GM12878 (cell line): Measurements from ENCODE around the gene SCAMP4.

Experiments
- IRF3 ChIP-seq: fragments of 450-650 bp; IDR thresholded peaks from 2 replicates; pipeline ENCODE4 v1.6.1; 2014; ENCODE audit warnings: mild to moderate bottlenecking
- RAD51 ChIP-seq: fragments of 450-650 bp; IDR thresholded peaks from 2 replicates; pipeline ENCODE4 v1.6.1; 2016; ENCODE audit warnings: moderate library complexity, mild to moderate bottlenecking, inconsistent platforms
- SREBF2 ChIP-seq: IDR thresholded peaks from 2 replicates; pipeline ENCODE4 v1.6.1; 2012; ENCODE audit warnings: mild to moderate bottlenecking, low read length
- TCF7 ChIP-seq: IDR thresholded peaks from 2 replicates; pipeline ENCODE4 v1.6.1; 2014; ENCODE audit warnings: antibody characterized with exemption, borderline replicate concordance
- YY1 ChIP-seq: IDR thresholded peaks from 2 replicates; pipeline ENCODE4 v1.6.1; 2011; ENCODE audit warnings: low read depth, mild to moderate bottlenecking, low read length

GRCh38 chr19:1911098-1911497 is 5.9 kb downstream of the SCAMP4 start:
- no peak for TF ChIP-seq SREBF2
- TF ChIP-seq IRF3 = no peak
- no peak for TF ChIP-seq RAD51
- TF ChIP-seq YY1 = no peak
- TF ChIP-seq TCF7 = no peak
